ENCODE data around the gene LRP2. TPM values are rescaled to one million over a fixed set of nuclear protein-coding genes. Genes with fewer than 3 reads are reported as not detected.

Gene LRP2
- total and polyA plus RNA-seq, 2 experiments from 2014 or later, result 8.1 to 38.3 TPM

GRCh38 chr2:169260246-169260645 is 102.1 kb downstream of the LRP2 start:
- H3K9me2 ChIP-seq (replicated peaks; ENCODE audit: insufficient read depth), result no peaks in the 10 kb centered on the region
- no peaks in the 10 kb centered on the region for H3K9me3 ChIP-seq (ENCODE audit: low read depth)
- no peaks in the 10 kb centered on the region for H3K79me2 ChIP-seq
- no peaks in the 10 kb centered on the region for H3K36me3 ChIP-seq (replicated peaks; ENCODE audit: insufficient read depth, low read depth)
- H3K27ac ChIP-seq, result no peak overlapping the region
- H3K4me3 ChIP-seq, result no peak overlapping the region
- no peaks in the 10 kb centered on the region for H3K27me3 ChIP-seq
- H2AFZ ChIP-seq, result no peak overlapping the region
- no peak overlapping the region for H3K4me2 ChIP-seq
- DNase-seq (ENCODE audit: low spot score), result no peak
- no peaks in the 10 kb centered on the region for H3K4me1 ChIP-seq (ENCODE audit: insufficient read depth)
- TF ChIP-seq EZH2phosphoT487 (IDR thresholded peaks at IDR 0.05; ENCODE audit: low read depth, severe bottlenecking, unreplicated experiment) (no peak), EZH2 (IDR thresholded peaks at IDR 0.05; ENCODE audit: borderline replicate concordance) (no peak), CTCF (IDR thresholded peaks at IDR 0.05; ENCODE audit: poor library complexity) (no peak)
- H4K20me1 ChIP-seq (ENCODE audit: insufficient read depth, poor library complexity, severe bottlenecking), result no peaks in the 10 kb centered on the region
- WGBS (ENCODE audit: low lambda C conversion rate, missing lambda C conversion rate), result 89% methylated on average over 1 of the region's 1 CpG

- H3K4me3 ChIP-seq, result no peak overlapping the region
- no peak for DNase-seq (ENCODE audit: low spot score)
- no peaks in the 10 kb centered on the region for H3K27me3 ChIP-seq
- no peaks in the 10 kb centered on the region for H3K9me2 ChIP-seq (replicated peaks; ENCODE audit: insufficient read depth)
- H3K79me2 ChIP-seq, result no peaks in the 10 kb centered on the region
- no peaks in the 10 kb centered on the region for H3K4me1 ChIP-seq (ENCODE audit: insufficient read depth)
- H2AFZ ChIP-seq, result no peak overlapping the region
- H3K4me2 ChIP-seq, result no peak overlapping the region
- H3K36me3 ChIP-seq (replicated peaks; ENCODE audit: insufficient read depth, low read depth), result no peaks in the 10 kb centered on the region
- no peaks in the 10 kb centered on the region for H4K20me1 ChIP-seq (ENCODE audit: insufficient read depth, poor library complexity, severe bottlenecking)
- no peak overlapping the region for H3K27ac ChIP-seq
- WGBS (ENCODE audit: low lambda C conversion rate, missing lambda C conversion rate), result 71% methylated on average over 5 of the region's 5 CpGs
- TF ChIP-seq EZH2phosphoT487 (IDR thresholded peaks at IDR 0.05; ENCODE audit: low read depth, severe bottlenecking, unreplicated experiment) (no peak), CTCF (IDR thresholded peaks at IDR 0.05; ENCODE audit: poor library complexity) (no peak), EZH2 (IDR thresholded peaks at IDR 0.05; ENCODE audit: borderline replicate concordance) (no peak)
- H3K9me3 ChIP-seq (ENCODE audit: low read depth), result no peaks in the 10 kb centered on the region
Observed at GRCh38 chr2:169259402-169259801, 102.9 kb downstream of the LRP2 start.

GRCh38 chr2:169258045-169258601 is 104.2 kb downstream of the LRP2 start:
- Histone ChIP-seq H2AFZ (no peak overlapping the region), H3K4me1 (ENCODE audit: insufficient read depth) (no peaks in the 10 kb centered on the region), H3K27ac (no peak overlapping the region), H3K36me3 (replicated peaks; ENCODE audit: insufficient read depth, low read depth) (no peaks in the 10 kb centered on the region), H3K4me3 (no peak overlapping the region), H3K79me2 (no peaks in the 10 kb centered on the region), H3K4me2 (no peak overlapping the region), H4K20me1 (ENCODE audit: insufficient read depth, poor library complexity, severe bottlenecking) (no peaks in the 10 kb centered on the region), H3K27me3 (no peaks in the 10 kb centered on the region), H3K9me3 (ENCODE audit: low read depth) (no peaks in the 10 kb centered on the region), H3K9me2 (replicated peaks; ENCODE audit: insufficient read depth) (no peaks in the 10 kb centered on the region)
- 11% methylated on average over 3 of the region's 3 CpGs for WGBS (ENCODE audit: low lambda C conversion rate, missing lambda C conversion rate)
- DNase-seq (ENCODE audit: low spot score), result no peak
- TF ChIP-seq CTCF (IDR thresholded peaks at IDR 0.05; ENCODE audit: poor library complexity), result no peak
- no peak for TF ChIP-seq EZH2 (IDR thresholded peaks at IDR 0.05; ENCODE audit: borderline replicate concordance)
- no peak for TF ChIP-seq EZH2phosphoT487 (IDR thresholded peaks at IDR 0.05; ENCODE audit: low read depth, severe bottlenecking, unreplicated experiment)

Measured in hepatocyte (in vitro differentiated cells).